HG03432 (cell line): ENCODE results near the gene CRACR2A.

Experiments
- ATAC-seq: cut with Tn5 transposase; IDR thresholded peaks from one replicate; pipeline ENCODE4 v1.9.1; 2021; ENCODE audit warnings: mild to moderate bottlenecking, moderate library complexity; ENCODE audit not compliant: unreplicated experiment

CRACR2A gene

DNA sequence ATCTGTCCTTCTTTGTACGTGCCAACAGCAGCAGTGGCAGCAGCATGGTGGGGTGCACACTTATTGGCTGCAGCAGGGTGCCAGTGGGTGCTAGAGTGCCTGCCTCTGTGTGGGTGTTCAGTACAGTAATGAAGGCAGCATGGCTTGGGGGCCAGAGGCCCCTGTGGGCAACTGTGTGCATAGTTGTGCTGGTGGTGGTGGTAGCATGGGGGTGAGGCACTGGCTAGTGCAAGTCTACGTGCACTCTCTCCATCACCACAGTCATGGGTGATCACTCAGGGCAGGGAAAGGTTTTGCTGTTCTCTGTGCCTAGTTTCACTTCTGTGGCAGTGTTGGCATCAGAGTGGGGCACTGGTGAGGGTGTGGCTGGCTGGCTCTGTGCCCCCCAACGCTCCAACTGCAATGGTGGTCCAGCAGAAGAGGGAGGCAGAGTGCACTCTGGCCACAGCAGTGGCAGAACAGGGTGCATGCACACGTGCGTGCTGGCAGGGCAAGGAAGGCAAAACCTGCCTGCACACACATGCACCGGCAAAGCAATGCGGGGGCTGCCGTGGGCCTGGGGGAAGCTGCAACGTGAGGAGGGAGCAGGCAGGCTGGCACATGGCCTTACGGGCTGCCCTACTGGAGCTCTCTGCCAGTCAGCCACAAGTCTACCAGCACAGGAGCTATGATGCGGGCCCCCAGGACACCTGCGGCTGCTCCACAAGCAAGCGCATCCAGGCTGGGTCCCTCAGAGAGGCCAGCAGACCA, 60.1 kb downstream of the CRACR2A start:
- ATAC-seq, result no peak

DNA sequence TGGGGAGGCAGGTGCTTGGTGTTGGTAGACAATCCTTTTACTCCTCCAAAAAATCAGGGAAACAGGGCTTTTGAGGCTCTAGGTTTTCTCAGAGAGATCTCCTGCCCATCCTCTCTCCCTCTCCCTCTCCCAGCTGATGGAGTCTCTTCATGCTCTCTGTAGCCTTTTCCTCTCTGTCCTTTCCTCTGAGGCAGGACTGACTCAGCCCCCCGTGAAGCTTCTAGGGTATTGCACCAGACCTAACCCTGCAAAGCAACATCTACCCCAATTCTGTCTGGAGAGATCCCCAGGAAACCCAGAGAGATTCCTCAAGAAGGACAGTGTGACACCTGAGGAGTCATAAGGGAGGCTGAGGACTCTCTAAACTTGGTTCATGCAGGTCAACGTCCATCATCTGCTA, 66.4 kb downstream of the CRACR2A start:
- no peak for ATAC-seq

DNA sequence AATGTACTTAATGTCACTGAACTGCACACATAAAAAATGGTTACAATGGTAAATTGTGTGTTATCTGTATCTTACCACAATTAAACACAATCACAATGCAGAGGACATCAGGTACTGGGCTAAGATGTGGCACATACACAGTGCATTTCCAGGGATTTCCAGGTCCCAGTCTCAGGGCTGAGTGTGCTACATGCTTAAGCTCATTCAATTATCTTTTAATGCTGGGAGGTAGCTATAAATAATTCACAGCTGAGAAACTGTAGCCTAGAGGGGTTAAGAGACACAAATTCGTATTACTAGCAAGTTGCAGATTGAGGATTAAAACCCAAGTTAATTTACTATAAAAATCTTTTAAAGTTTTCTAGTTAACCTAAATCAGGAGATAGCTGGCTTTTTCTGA, 67.1 kb downstream of the CRACR2A start:
- no peak for ATAC-seq

DNA sequence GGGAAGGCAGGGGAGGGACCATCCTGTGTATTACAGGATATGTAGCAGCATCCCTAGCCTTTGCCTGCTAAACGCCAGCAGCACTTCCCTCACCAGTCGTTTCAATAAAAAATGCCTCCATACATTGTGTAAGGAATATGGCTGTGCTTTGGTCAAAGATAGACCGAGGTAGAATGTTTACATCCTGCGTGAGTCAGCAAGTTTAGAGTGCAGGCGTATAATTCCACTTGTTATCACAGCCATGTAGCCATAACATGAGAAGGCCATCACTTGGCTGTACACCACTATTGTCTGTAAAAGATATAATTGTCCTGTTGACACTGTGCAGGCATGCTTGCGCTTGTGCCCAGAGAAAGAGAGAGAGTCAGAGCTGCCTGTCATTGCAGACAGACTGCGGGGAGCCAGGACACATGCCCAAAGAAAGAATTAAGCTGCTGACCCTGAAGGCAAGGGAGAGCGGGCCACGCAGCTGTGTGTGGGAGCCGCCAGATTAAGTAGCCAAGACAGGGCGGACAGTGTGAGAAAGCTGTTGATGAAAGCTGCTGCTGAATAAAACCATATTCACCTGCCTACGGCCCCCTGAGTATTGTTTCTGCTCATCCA, 68.4 kb downstream of the CRACR2A start:
- ATAC-seq, result no peak

DNA sequence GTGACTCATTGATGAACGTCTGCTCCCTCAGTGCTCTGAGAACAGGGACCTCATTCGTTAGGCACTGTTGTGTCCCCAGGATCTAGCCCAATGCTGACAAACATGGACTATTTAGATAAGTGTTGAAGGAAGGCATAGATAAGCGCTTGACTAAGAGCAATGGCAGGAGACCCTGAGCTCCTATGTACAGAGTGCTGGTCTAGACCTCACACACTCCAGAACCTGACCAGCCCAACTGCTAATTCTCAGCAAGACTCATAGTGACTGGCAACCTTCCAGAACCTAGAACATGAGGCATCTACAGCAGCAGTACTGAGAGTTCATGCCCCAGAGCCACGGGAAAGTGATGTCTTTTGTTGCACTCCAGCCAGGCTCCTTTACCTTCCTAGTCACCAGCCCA, 69.2 kb downstream of the CRACR2A start:
- no peak for ATAC-seq

DNA sequence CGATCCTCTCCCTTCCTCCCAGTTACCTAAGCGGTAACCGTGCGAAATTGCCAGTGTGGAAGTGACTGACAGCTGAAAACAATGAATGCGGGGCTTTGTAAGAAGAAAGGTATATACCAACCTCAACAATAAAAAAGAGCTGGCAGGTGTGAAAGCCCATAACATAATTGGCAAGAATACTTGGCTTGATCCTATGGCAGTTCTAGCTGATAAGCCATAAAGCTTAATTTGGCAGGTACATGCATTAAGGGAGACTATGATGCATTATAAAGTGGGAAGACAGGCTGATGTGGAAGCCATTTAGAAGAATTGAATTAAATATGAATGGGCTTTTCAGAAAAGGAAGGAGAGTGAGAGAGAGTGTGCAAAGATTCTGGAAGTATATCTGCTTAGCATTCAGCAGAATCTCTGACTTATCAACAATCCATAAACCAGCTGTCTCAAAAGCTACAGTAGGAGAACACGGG, 71.3 kb downstream of the CRACR2A start:
- no peak for ATAC-seq

- no peak for ATAC-seq
Observed at GRCh38 chr12:3680919-3681594, 71.9 kb downstream of the CRACR2A start.

DNA sequence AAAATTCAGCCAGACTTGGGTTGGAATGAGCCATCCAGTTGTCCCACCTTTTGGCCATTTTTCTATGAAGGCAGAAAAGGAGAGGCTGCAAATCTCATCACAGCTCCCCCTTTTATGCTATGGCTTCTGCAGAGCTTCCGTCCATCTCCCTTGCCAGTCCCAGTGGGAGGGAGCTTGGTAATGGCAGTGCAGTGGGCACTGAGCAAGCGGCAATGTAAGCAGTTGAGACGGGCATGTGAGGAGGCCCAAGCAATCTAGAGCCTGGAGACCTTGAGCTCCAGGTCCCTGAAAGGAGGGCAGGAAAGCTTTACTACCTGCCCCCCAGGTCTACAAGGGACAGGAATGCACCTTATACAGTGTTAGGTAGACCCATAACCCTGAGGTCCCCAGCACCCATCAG, 73.1 kb downstream of the CRACR2A start:
- ATAC-seq, result no peak

DNA sequence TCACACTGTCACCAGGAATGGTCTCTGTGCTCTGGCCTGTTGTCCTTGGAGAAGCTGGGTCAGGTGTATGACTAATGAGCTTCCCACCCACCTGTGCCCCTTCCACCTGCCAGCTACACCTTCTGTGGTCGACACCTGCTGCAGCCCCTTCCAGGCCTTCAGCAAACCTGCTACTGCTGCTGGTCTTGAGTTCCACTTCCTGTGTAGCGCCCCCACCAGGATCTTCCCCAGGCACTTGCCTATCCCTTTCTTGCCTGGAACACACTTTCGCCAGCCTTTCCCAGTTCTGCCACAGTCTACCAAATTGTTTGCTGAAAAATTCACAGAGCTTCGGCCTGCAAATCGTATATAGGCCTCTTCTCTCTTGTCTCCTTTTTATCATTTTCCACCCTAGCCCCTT, 75.3 kb downstream of the CRACR2A start:
- no peak for ATAC-seq

DNA sequence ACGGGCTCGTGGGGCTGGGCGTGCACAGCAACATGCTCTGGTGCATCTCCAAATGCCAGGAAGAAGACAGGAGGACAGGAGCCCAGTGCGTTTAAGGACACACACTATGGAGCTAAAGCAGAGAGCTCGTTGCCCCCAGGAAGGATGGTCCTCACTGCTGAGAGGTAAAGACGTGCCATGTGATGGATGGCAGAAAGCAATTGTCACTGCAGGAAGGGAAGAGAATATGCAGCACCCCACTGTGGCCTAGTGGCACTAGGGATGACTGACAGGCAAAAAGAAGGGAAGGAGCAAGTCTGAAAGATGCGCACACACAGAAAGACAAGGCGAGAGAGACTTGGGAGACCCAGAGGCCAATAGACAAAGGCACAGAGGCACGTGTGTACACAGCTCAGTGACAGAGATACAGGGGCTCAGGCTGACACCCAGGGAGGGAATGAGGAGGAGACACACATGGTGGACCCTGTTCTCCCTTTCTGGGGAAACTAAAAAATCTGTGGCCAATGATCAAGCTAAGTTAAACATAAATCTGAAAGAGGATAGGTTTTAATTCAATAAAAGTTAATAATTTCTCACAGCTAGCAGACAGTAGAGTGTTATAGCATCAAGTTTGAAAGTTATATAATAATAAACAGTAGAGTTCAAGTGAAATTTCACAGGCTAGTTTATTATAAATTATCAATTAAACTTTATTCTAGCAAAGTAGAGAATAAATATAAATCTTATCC, 78.8 kb downstream of the CRACR2A start:
- ATAC-seq, result no peak

DNA sequence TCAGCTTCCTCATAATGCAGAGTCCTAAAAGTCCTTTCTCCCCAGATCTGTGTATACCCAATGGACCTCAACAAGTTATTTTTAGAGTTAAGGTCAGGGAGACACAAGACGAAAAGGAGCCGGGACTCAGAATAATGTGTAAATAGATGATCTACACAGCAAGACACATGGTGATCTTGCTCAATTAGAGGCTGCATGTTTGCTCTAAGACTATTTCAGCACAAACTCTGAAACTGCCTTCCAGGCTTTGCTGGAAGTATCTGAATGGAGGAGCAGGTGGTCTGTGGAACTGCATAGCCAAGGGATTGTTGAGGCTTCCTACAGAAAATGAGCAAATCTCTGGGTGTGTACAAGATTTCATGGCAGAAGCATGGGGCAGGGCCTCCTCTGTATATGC, 80.8 kb downstream of the CRACR2A start:
- ATAC-seq, result no peak

DNA sequence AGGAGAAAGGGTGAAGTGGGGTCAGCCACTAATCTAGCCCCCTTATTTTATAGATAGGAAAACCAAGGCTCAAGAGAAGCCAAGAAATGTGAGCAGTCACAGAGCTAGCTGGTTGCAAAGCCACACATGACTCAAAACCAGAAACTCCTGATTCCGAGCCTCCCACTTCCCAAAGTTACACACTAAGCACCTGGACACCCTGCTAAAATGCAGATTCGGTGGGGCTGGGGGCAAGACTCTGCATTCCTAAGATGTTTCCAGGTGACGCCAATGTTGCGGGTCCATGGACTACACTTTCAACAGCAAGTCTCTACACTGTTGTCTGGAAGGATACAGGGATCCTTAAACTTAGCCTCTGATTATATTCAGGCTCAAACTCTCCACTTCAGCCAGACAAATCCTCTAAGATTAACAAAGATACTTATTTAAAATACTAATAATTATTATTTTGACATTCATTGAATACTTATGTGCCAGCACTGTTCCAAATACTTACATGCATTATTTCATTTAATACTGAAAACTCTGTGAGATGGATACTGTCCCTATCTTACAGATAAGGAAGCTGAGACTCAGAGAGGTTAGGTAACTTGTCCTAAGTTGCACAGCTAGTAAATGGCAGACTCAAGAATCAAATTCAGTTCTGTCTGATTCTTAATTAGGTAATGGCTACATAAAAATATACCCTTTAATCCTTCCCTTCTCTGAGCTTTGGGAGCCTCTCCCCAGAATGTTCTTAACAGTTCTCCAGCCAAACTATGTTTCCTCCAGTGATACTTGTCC, 81.4 kb downstream of the CRACR2A start:
- no peak for ATAC-seq

- ATAC-seq, result no peak
Observed at GRCh38 chr12:3670083-3670620, 82.8 kb downstream of the CRACR2A start.

DNA sequence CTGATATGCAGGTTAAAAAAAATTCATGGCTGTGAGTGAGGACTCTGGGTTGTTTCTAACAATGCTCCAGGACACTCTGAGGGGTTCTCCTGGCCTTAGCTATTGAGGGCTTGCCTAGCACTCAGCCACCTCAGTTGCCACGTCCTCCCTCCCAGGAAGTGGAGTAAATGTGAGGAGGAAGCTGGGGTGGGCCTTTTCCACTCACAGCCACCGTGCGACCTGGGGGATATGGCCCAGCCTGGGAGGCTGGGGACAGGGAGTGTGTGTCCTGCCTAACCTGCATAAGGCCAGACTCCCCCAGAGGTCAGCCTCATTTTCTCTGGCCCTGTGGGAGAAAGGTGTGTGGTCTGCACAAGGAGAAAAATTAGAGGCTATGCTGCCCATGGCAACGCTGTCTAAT, 83.3 kb downstream of the CRACR2A start:
- no peak for ATAC-seq

DNA sequence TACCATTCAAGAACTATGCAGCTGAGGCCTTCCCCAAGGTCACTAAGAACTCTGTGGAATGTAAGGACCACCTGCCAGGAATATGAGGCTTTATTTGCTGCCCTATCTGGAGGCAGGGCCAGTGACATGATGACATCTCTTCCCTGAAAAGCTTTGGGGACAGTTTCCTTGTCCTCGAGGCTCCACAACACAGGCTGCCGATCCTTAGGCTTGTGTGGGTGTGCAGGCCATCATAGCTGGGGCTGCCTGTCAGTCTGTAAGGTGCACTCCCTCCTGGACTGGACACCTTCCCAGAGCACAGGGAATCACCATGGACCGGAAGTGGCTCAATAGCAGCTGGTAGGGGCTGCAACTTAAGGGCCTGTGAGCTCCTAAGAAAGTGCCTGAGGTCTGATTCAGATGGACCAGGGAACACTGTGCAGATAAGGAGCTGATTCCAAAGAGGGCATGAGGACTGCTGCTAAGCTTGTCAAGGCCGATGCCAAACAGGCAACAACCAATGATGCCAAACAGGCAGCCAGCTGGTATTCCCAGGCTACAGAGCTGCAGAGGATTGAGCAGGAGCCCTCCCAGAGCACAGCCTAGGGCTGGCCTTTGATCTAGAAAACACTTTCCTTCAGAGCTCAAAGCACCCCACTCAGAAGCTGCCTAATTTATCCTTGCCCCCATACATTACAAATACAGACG, 84.3 kb downstream of the CRACR2A start:
- ATAC-seq, result no peak

DNA sequence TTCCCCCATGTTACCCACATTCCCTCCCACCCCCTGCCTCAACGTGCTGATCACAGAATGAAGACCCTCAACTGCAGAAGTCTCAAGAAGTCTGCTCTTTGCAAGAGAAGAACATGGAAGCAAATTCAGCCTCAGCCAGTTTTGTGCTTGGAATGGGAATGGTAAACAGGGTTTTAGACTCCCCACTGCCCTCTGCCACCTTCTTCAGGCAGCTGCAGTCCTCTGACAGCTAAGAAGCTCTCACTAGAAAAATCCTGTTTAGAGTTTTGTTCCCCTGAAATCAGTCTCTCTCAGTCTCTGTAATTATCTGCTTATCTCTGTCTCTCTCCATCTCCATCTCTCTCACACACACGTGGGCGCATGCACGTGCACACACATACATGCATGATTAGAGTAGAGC, 85.4 kb downstream of the CRACR2A start:
- ATAC-seq, result no peak

- no peak for ATAC-seq
Observed at GRCh38 chr12:3666441-3666840, 86.5 kb downstream of the CRACR2A start.

- no peak for ATAC-seq
Observed at GRCh38 chr12:3662521-3662921, 90.4 kb downstream of the CRACR2A start.

DNA sequence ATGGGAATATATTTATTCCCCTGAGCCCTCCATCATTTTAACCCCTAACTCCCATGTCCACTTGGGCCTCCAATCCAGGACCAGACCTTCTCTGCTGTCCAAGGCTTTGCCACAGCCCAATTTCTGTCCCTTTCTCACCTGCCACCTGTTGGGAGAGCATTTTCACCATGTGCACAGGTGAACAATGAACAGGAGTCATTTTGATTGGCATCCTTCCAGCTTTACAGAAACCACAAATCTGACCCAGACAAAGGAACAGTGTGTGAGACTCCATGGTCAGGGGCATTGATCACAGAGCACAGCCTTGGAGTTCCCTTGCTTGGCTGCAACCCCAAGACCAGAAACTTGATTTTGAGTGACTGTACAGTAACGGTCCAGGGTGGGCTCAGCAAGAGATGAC, 91.9 kb downstream of the CRACR2A start:
- ATAC-seq, result no peak
